Measurements from ENCODE around the gene ZNF362. TPM values are rescaled to one million over a fixed set of nuclear protein-coding genes. Genes with fewer than 3 reads are reported as not detected.

The ZNF362 gene
- total and polyA plus RNA-seq, 4 donors: 10.1 to 70.1 (median 46.4) TPM

GRCh38 chr1:33277488-33278084 lies 21.3 kb downstream of the ZNF362 start:
- no peaks in the 10 kb centered on the region for H3K27me3 ChIP-seq (ENCODE audit: control insufficient read depth, insufficient read depth, low read length)
- peaks cover 65% of the 10 kb centered on the region for H3K36me3 ChIP-seq (ENCODE audit: control insufficient read depth, insufficient read depth, low read length)
- no peaks in the 10 kb centered on the region for H3K9me3 ChIP-seq (ENCODE audit: control insufficient read depth, insufficient read depth, low read length)
- WGBS (ENCODE audit: insufficient coverage): 90% methylated on average over 9 of the region's 11 CpGs
- no peaks in the 10 kb centered on the region for H3K4me1 ChIP-seq (ENCODE audit: control insufficient read depth, insufficient read depth, low read length)
- DNase-seq (ENCODE audit: low read depth in 4 of 6, low spot score in 6 of 6): no peak
- no peak overlapping the region for H3K4me3 ChIP-seq (ENCODE audit: low read depth, low read length)
- H3K27ac ChIP-seq (ENCODE audit: low read depth, low read length): no peak overlapping the region

GRCh38 chr1:33280091-33280661 lies 23.9 kb downstream of the ZNF362 start:
- Histone ChIP-seq H3K36me3 (ENCODE audit: control insufficient read depth, insufficient read depth, low read length) (peaks cover 66% of the 10 kb centered on the region), H3K27ac (ENCODE audit: low read depth, low read length) (no peak overlapping the region), H3K4me1 (ENCODE audit: control insufficient read depth, insufficient read depth, low read length) (no peaks in the 10 kb centered on the region), H3K9me3 (ENCODE audit: control insufficient read depth, insufficient read depth, low read length) (no peaks in the 10 kb centered on the region), H3K4me3 (ENCODE audit: low read depth, low read length) (no peak overlapping the region), H3K27me3 (ENCODE audit: control insufficient read depth, insufficient read depth, low read length) (no peaks in the 10 kb centered on the region)
- WGBS (ENCODE audit: insufficient coverage): 97% methylated on average over 22 of the region's 29 CpGs
- DNase-seq (ENCODE audit: low read depth in 4 of 6, low spot score in 6 of 6): no peak

GRCh38 chr1:33281554-33282303 lies 25.4 kb downstream of the ZNF362 start:
- Histone ChIP-seq H3K9me3 (ENCODE audit: control insufficient read depth, insufficient read depth, low read length) (no peaks in the 10 kb centered on the region), H3K27me3 (ENCODE audit: control insufficient read depth, insufficient read depth, low read length) (no peaks in the 10 kb centered on the region), H3K27ac (ENCODE audit: low read depth, low read length) (no peak overlapping the region), H3K36me3 (ENCODE audit: control insufficient read depth, insufficient read depth, low read length) (peaks cover 54% of the 10 kb centered on the region), H3K4me1 (ENCODE audit: control insufficient read depth, insufficient read depth, low read length) (no peaks in the 10 kb centered on the region), H3K4me3 (ENCODE audit: low read depth, low read length) (no peak overlapping the region)
- no peak for DNase-seq (ENCODE audit: low read depth in 4 of 6, low spot score in 6 of 6)
- 97% methylated on average over 14 of the region's 17 CpGs for WGBS (ENCODE audit: insufficient coverage)

- Histone ChIP-seq H3K27me3 (ENCODE audit: control insufficient read depth, insufficient read depth, low read length) (no peaks in the 10 kb centered on the region), H3K27ac (ENCODE audit: low read depth, low read length) (no peak overlapping the region), H3K4me1 (ENCODE audit: control insufficient read depth, insufficient read depth, low read length) (no peaks in the 10 kb centered on the region), H3K9me3 (ENCODE audit: control insufficient read depth, insufficient read depth, low read length) (no peaks in the 10 kb centered on the region), H3K4me3 (ENCODE audit: low read depth, low read length) (no peak overlapping the region), H3K36me3 (ENCODE audit: control insufficient read depth, insufficient read depth, low read length) (peaks cover 48% of the 10 kb centered on the region)
- DNase-seq (ENCODE audit: low read depth in 4 of 6, low spot score in 6 of 6): no peak
- WGBS (ENCODE audit: insufficient coverage): no CpG with 5 or more reads among the region's 3 CpGs
These were observed 26.5 kb downstream of the ZNF362 start for GRCh38 chr1:33282791-33283190.

GRCh38 chr1:33284049-33284448 lies 27.8 kb downstream of the ZNF362 start:
- Histone ChIP-seq H3K27ac (ENCODE audit: low read depth, low read length) (no peak overlapping the region), H3K4me3 (ENCODE audit: low read depth, low read length) (no peak overlapping the region), H3K4me1 (ENCODE audit: control insufficient read depth, insufficient read depth, low read length) (peaks cover 3% of the 10 kb centered on the region), H3K36me3 (ENCODE audit: control insufficient read depth, insufficient read depth, low read length) (peaks cover 57% of the 10 kb centered on the region), H3K9me3 (ENCODE audit: control insufficient read depth, insufficient read depth, low read length) (no peaks in the 10 kb centered on the region), H3K27me3 (ENCODE audit: control insufficient read depth, insufficient read depth, low read length) (no peaks in the 10 kb centered on the region)
- 68% methylated on average over 4 of the region's 6 CpGs for WGBS (ENCODE audit: insufficient coverage)
- DNase-seq (ENCODE audit: low read depth in 4 of 6, low spot score in 6 of 6): no peak

GRCh38 chr1:33286451-33287185 lies 30.3 kb downstream of the ZNF362 start:
- H3K9me3 ChIP-seq (ENCODE audit: control insufficient read depth, insufficient read depth, low read length): no peaks in the 10 kb centered on the region

GRCh38 chr1:33287317-33287716 lies 31.0 kb downstream of the ZNF362 start:
- no peak for DNase-seq (ENCODE audit: low read depth in 4 of 6, low spot score in 6 of 6)
- peaks cover 3% of the 10 kb centered on the region for H3K4me1 ChIP-seq (ENCODE audit: control insufficient read depth, insufficient read depth, low read length)
- no peaks in the 10 kb centered on the region for H3K9me3 ChIP-seq (ENCODE audit: control insufficient read depth, insufficient read depth, low read length)
- no peaks in the 10 kb centered on the region for H3K27me3 ChIP-seq (ENCODE audit: control insufficient read depth, insufficient read depth, low read length)
- H3K36me3 ChIP-seq (ENCODE audit: control insufficient read depth, insufficient read depth, low read length): peaks cover 39% of the 10 kb centered on the region
- H3K4me3 ChIP-seq (ENCODE audit: low read depth, low read length): no peak overlapping the region
- no peak overlapping the region for H3K27ac ChIP-seq (ENCODE audit: low read depth, low read length)
- WGBS (ENCODE audit: insufficient coverage): 100% methylated on average over 1 of the region's 2 CpGs

More at GRCh38 chr1:33286451-33287185, 30.3 kb downstream of the ZNF362 start:
- no peak for DNase-seq (ENCODE audit: low read depth in 4 of 6, low spot score in 6 of 6)
- H3K27ac ChIP-seq (ENCODE audit: low read depth, low read length): no peak overlapping the region
- no peaks in the 10 kb centered on the region for H3K27me3 ChIP-seq (ENCODE audit: control insufficient read depth, insufficient read depth, low read length)
- 75% methylated on average over 6 of the region's 8 CpGs for WGBS (ENCODE audit: insufficient coverage)
- no peak overlapping the region for H3K4me3 ChIP-seq (ENCODE audit: low read depth, low read length)
- peaks cover 3% of the 10 kb centered on the region for H3K4me1 ChIP-seq (ENCODE audit: control insufficient read depth, insufficient read depth, low read length)
- peaks cover 45% of the 10 kb centered on the region for H3K36me3 ChIP-seq (ENCODE audit: control insufficient read depth, insufficient read depth, low read length)

- peaks cover 8% of the 10 kb centered on the region for H3K4me1 ChIP-seq (ENCODE audit: control insufficient read depth, insufficient read depth, low read length)
- no peak for DNase-seq (ENCODE audit: low read depth in 4 of 6, low spot score in 6 of 6)
- H3K27me3 ChIP-seq (ENCODE audit: control insufficient read depth, insufficient read depth, low read length): no peaks in the 10 kb centered on the region
- WGBS (ENCODE audit: insufficient coverage): 90% methylated on average over 16 of the region's 16 CpGs
- no peak overlapping the region for H3K27ac ChIP-seq (ENCODE audit: low read depth, low read length)
- H3K36me3 ChIP-seq (ENCODE audit: control insufficient read depth, insufficient read depth, low read length): peaks cover 43% of the 10 kb centered on the region
- no peak overlapping the region for H3K4me3 ChIP-seq (ENCODE audit: low read depth, low read length)
- no peaks in the 10 kb centered on the region for H3K9me3 ChIP-seq (ENCODE audit: control insufficient read depth, insufficient read depth, low read length)
These were observed 32.9 kb downstream of the ZNF362 start for GRCh38 chr1:33288976-33289857.

- peaks cover 49% of the 10 kb centered on the region for H3K36me3 ChIP-seq (ENCODE audit: control insufficient read depth, insufficient read depth, low read length)
- H3K27me3 ChIP-seq (ENCODE audit: control insufficient read depth, insufficient read depth, low read length): no peaks in the 10 kb centered on the region
- no peaks in the 10 kb centered on the region for H3K9me3 ChIP-seq (ENCODE audit: control insufficient read depth, insufficient read depth, low read length)
- DNase-seq (ENCODE audit: low read depth in 4 of 6, low spot score in 6 of 6): no peak
- H3K4me1 ChIP-seq (ENCODE audit: control insufficient read depth, insufficient read depth, low read length): peaks cover 8% of the 10 kb centered on the region
- H3K27ac ChIP-seq (ENCODE audit: low read depth, low read length): no peak overlapping the region
- 90% methylated on average over 2 of the region's 3 CpGs for WGBS (ENCODE audit: insufficient coverage)
- no peak overlapping the region for H3K4me3 ChIP-seq (ENCODE audit: low read depth, low read length)
These were observed 33.5 kb downstream of the ZNF362 start for GRCh38 chr1:33289858-33290154.
